Activated CD4-positive, alpha-beta T cell treated with anti-CD3 and anti-CD28 coated beads, Interleukin-2, amount 50 U/mL, for 4 hours (primary cell): ENCODE results near the gene ZNF467.

Experiments
- DNase-seq, 2 experiments: peaks; one replicate each; pipeline ENCODE4 v3.0.0-alpha.2; 2020

Gene ZNF467

DNA sequence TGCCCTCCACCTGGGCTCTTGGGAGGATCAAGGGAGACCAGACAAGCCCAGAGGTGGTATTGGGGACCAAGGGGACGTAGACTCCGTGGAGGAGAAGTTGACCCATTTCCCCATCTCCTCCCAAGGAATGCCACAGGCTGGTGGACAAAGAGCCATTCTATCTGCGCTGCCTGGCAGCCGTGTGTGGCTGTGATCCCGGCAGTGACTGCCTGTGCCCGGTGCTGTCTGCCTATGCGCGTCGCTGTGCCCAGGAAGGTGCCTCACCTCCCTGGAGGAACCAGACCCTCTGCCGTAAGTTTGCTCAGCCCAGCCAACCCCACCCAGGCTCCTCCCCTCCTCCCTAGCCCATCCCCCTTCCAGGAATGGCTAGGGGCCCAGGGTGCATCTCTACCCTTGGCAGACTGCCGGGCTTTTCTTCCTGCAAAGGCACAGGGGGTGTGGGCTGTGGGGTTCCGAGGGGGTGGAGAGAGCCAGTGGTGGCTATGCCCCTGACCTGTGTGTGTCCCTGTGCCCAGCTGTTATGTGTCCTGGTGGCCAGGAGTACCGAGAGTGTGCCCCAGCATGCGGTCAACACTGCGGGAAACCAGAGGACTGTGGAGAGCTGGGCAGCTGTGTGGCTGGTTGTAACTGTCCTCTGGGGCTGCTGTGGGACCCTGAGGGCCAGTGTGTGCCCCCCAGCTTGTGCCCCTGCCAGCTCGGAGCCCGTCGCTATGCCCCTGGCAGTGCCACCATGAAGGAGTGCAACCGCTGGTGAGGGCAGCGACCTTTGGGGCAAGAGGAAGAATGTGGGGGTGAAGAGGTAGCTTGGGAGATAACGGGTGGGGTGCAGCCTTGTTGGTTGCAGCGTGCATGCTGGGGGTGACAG is 10.2 kb upstream of the ZNF467 start:
- no peak for DNase-seq

DNA sequence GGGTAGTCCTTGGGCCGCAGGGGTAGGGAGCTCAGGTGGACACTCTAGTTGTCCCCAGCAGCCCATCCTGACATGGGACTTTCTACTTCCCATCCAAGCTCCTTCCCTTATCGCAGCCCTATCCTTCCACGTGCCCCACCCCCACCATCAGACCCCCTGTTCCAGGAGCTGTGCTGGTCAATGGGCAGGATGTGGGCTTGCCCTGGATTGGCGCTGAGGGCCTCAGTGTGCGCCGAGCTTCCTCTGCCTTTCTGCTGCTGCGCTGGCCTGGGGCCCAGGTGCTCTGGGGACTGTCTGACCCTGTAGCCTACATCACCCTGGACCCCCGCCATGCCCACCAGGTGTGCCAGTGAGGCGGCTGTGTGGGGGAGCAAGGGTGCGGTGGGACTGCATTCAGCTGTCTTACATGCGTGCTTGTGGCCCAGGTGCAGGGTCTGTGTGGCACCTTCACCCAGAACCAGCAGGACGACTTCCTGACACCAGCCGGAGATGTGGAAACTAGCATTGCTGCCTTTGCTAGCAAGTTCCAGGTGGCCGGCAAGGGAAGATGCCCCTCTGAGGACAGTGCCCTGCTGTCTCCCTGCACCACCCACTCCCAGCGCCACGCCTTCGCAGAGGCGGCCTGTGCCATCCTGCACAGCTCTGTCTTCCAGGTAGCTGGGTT is 9.4 kb upstream of the ZNF467 start:
- DNase-seq = no peak

DNA sequence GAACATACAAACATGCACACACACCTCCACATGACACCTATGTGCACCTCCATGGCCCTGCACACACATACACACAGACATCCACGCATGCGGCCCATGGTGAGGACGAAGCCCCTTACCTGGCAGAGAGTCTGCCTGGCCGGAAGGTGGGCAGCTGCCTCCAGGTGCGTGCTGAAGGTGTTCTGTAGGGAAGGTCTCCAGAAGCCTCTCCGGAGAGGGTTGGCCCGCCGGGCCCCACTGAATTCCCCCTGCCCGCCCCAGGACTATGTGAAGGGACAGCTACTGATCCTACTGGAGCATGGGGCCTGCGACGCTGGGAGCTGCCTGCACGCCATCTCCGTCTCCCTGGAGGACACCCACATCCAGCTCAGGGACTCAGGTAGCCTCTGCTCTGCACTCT is 8.5 kb upstream of the ZNF467 start:
- DNase-seq = no peak

DNA sequence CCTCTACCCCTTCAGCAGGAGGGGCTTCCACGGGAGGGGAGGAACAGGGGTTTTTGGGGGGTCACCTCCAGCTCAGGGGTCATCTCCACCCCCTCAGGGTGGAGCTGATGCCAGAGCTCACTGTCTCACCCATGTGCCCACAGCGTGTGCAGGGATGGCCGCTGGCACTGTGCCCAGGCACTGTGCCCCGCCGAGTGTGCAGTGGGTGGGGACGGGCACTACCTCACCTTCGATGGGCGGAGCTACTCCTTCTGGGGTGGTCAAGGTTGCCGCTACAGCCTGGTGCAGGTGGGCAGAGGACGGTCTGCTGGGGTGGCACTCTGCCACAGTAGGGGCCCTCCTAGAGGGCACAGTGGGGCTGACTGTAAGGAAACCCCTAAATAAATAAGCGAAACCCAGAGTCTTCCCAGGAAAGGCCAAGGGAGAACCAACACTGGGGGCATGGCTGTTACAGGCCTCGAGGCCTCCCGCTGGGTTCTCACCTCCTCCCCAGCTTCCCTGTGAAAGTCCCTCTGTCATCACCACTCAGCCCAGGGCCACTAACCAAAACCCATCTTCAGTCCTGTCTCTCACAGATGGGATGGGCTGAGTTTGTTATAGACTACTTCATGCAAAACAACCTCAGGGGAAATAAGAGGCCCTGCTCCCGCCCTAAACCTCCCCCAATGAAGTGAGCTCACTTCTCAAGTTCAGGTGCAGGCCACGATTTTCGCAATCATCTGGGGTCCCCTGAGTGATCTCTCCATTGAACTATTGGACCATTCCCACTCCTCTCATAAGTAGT is 7.4 kb upstream of the ZNF467 start:
- DNase-seq = no peak

DNA sequence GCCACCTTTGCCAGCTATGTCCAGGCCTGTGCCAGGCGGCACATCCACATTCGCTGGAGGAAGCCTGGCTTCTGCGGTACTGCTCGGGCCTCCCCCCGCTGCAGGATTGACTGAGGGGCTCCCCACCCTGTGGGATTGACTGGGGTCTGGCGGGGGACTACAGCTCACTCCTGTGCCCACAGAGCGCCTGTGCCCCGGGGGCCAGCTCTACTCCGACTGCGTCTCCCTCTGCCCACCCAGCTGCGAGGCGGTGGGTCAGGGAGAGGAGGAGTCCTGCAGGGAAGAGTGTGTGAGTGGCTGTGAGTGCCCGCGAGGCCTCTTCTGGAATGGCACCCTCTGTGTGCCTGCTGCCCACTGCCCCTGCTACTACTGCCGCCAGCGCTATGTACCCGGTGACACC is 6.7 kb upstream of the ZNF467 start:
- DNase-seq = no peak

DNA sequence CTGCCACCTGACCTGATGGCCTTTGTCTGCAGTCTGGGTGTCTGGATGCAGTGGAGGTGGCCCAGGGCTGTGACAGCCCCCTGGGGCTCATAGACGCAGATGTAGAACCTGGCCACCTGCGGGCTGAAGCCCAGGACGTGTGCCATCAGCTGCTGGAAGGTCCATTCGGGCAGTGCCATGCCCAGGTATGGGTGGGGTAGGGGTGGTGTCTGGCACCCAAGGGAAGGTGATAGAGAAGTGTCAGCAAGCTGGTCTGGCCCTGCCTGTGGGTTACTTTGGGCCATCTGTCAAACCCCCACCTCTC is 6.1 kb upstream of the ZNF467 start:
- DNase-seq = no peak

DNA sequence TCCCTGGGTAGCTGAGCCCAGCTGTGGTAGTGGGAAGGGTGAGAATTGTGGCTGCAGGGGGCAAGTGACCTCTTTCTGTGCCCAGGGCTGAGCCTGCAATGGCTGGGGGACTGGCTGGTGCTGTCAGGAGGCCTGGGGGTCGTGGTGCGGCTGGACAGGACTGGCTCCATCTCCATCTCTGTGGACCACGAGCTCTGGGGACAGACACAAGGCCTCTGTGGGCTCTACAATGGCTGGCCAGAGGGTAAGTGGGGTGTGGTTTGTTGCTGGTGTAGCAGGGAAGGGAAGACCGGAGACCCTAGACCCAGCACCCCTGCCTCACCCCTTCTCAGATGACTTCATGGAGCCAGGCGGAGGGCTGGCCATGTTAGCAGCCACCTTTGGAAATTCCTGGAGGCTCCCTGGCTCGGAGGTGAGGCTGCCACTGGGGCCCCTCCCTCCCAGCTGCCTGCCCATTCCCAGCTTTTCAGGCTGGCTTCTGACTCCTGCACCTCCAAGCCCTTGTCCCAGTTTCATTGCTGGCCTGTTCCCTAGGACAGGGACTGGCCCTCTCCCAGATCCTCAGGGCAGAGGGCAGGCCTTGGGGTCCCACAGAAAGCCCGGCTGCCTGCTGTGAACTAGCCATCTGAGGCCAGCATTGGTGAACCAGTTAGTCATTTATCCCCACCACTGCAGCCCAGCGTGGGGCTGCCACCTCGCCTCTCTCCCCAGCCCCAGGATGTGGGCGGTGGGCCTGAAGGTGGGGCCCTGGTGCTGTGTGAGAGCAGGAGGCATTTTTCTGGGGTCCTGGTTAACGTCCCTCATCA is 5.5 kb upstream of the ZNF467 start:
- no peak for DNase-seq

DNA sequence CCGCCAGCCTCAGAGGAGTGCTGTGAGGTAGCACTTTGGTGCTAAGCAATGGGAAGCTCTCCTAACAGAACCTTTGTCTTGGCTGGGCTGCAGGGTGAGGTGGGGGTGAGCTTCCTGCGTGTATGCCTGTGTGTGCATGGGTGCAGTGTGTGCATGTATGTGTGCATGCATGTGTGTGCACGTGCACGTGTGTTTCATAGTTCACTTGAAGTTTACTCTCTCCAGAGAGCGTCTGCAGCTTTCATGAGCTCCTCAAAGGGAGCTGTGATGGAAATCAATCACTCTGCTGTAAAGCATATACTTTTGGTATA is 4.9 kb upstream of the ZNF467 start:
- DNase-seq = no peak

DNA sequence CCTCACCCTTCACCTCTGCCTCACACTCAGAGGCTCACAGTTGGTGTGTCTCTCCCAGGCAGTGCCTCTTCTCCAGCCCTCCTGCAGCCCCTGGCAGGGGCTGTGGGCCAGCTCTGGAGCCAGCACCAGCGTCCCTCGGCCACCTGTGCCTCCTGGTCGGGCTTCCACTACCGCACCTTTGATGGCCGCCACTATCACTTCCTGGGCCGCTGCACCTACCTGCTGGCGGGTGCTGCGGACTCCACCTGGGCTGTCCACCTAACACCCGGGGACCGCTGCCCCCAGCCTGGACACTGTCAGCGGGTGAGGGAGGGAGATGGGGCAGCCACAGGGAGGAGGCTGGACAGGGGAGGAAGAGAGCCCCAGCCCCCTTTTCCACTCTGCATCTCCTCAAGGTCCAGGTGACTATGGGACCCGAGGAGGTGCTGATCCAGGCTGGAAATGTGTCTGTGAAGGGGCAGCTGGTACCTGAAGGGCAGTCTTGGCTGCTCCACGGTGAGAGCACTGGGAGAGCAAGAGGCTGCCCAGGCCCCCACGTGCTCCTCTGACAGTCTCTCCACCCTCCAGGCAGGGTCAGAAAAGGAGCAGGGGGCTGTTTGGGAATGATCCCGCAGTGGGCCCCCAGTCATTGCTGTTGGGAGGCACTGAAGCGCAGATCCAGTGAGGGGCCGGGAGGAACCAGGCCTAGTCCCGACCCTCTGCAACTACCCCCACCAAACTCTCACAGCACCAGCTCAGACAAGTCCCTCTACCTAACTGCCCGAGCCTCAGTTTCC is 4.4 kb upstream of the ZNF467 start:
- DNase-seq = no peak

DNA sequence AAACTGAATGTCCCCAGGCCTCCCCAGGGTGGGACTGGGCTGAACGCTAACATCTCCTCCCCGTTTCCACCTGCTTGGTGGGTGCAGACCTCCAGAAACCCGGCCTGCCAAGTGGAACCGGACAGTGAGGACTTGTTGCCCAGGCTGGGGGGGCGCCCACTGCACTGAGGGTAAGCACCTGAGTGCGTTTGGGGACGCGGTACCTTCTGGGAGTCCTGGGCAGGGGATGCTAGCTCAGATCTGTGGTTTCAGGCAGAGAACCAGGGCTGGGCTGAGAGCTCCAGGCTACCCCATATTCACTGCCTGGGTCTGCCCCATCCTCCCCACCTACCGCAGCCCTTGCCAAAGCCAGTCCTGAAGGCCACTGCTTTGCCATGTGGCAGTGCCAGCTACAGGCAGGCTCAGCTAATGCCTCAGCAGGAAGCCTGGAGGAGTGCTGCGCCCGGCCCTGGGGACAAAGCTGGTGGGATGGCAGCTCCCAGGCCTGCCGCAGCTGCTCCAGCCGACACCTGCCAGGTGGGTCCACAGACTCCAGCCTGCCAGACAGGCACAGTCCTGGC is 3.5 kb upstream of the ZNF467 start:
- DNase-seq = no peak

DNA sequence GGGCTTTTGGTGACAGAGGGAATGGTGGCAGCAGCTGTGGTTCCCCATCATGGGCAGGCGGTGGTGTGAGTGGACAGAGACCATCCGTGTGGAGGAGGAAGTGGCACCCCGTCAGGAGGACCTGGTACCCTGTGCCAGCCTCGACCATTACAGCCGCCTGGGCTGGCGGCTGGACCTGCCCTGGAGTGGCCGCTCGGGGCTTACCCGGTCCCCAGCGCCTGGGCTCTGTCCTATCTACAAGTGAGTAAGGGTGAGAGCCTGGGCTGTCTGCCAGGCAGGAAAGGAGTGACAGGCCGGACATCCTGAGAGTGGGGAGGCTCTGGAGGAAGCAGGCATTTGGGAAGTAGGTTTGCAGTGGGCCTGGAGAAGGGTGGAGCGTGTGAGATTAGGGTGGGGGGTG is 2.9 kb upstream of the ZNF467 start:
- DNase-seq = no peak

DNA sequence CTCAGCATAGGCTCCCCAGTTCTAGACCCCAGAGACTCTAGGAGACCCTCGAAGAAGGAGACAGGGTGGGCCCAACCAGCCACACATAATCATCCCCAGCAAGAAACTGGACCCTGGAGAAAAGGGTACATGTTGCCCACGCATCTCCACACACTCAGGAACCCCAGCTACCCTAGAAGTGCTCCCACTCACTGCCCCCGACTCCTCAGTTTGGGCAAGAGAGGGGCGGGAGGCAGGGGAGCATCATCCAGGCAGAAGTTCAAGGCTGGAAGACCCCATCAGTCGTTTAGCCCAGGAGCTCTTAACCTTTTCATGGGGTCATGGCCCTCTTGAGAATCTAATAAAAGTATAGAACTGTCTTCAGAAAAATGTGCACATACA is 1.8 kb upstream of the ZNF467 start:
- DNase-seq = no peak

DNA sequence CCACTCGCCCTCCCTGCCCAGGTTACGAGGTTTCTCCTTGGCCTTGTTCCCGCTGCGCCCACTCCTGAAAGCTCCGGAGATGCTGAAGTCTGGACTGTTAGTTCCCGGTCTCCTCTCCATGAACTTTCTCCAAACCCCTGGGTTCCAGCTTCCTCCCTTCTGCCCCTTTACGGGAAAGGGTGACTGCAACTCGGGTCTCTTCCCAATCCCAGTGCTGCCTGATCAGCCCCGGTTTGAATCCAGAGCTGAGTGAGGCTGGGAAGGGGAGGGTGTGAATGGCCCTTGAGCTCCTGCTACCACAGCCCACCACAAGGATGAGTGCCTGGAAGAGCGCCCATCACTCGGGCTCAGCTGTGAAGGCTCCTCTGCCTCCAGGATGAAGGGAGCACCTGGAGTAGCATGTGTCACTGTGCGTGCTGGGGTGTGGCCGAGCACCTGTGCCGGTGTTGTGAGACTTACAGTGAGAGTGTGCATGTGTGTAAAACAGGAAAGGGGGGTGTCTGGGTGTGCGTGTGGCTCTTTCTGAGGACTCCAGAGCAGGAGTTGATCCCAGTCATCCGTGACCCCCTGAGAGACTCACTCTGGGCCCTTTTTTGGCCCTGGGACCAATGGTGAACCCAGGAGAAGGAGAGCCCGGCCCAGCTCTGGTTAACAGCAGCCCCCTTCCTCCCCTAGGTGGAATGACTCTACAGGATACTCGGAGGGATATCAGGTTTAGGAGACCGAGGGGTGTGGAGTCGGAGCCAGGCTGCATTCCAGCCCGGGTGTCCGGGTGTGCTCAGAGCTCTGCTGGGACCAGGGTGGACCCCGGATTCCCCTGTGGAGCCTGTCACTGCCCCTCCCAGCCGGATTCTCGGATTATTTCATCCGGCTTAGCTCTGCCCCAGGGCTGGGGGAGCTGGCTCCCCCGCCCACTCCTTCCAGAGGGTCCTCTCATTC is 1.1 kb upstream of the ZNF467 start:
- DNase-seq = no peak

DNA sequence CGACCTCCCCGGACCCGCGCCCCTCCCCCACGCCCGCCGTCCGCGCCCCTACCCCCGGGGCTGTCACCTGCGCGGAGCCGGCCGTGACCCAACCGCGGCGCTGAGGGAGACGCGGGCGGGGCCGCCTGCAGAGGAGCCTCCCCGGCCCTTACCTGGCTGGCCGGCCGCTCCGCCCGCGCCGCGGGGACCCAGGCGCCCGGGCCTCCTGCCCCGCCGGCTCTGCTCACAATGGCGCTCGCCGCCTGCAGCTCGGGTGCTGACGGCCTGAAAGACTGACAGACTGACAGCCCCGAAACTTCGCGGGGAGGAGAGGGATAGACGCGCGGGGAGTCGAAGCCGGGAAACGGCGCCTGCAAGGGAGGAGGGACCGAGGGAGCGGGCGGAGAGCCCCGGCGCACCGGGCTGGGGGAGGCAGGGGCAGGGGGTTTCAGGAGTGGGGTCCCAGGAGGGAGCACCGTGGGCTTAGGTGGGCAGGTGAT is 393 bp downstream of the ZNF467 start:
- peak in 1 of 2 experiments; percentile 20 for DNase-seq

DNA sequence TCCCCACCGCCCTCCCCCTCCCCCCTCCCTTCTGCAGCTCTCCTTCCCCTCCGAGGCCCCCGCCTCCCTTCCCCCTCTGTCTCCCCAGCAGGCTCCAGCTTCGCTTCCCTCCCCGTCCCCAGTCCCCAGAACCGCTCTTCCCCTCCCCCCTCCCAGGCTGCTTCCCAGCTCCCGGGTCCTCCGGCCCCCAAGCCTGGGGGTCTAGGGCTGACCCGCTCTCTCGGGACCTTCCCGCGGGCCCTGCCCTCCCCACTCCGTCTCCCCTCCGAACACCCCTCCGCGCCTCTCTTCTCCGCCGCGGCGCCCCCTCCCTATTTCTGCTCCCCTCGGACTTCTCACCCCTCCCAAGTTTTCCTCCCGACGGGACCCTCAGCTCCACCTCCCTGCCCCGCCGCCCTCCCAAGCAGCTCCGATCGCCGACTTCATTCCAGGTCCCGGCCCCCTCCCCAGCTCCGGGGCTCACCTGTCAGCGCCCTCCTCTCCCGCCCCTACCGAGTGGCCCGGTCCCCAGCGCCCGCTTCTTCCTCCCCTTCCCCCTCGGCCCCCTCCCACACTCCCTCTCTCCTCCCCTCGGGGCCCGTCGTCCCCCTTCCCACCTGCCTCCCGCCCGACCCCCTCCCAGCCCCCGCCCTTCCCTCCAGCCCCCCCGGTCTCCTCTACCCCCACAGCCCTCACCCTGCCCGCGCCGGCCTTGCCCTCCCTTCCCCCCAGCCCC is 990 bp downstream of the ZNF467 start:
- no peak for DNase-seq

DNA sequence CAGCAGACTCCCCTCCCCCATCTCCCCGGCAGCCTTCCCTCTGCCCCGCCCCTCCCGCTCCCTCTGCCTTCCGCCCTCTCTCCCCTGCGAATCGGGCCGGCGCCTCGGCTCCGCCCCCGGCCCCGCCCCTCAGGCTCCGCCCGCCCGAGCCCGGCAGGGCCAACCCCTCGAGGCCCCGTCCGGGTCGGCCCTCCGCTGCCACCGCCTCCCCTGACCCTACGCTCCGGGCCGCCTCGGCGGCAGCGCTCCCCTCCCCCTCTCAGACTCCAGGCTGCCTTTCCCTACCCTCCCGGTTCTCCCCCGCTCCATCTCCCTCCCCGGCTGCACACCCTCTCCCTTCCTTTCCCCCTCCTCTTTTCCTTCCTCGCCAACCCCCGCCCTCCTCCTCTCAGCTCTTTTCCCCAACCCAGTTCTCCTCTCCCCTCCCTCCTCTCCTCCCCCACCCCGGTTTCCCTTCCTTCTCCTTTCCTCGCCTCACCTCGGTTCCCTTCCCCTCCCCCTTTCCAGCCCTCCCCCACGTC is 1.6 kb downstream of the ZNF467 start:
- peak; percentile 76 to 77 for DNase-seq

DNA sequence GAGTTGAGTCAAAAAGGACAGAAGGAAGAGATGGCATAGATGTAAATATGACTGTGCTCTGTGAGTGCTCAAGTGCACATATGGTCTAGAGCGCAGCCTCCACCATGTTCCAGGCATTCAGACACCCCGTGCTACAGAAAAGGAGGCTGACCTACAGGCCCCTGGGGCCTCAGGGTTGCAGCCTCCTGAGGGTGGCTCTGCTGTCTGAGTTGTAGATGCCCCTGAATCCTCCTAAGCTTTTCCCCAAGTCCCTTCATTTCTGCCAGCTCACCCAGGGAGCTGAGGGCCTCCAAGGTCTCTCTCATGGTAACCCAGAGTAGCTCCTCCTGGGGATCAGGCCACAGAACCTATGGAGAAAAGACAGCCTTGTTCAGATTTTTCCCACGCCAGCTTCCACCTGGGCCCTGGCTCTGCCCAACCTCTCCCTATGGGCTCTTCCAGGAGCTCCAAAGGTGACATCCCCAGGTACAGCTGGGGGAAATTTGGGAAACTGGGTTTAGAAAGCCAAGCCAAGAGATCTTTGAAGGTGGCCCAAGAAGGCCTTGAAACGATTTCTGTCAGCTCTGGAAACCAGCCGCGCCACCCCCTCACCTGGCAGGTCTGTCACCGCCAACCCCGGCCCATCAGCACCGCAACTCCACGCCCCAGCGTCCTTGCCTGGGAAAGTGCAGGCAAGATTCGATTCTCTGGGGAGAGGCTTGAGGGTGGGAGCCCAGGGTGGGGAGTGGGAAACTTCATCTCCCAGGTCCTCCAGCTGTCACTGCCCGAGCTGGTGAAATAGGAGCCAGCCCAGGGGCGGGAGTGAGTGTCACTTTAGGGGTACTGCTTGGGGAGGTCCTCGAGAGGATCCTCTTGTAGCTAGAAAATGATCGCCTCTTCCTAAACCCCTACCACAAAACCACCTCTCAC is 2.4 kb downstream of the ZNF467 start:
- DNase-seq = no peak

DNA sequence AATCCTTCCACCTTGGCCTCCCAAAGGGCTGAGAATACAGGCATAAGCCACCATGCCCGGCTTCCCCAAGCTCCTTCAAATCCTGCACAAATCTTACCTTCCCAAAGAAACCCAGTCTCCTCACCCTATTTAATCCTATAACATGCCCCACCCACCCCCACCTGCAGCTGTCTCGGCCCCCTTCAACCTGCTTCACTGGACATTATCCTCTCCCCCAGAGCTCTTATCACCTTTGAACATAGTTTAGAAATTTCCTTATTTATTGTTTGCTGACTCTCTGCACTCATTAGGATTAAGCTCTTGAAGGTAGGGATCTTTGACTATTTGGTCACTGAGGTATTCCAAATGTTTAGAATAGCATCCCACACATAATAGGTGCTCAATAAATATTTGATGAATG is 3.5 kb downstream of the ZNF467 start:
- no peak for DNase-seq

DNA sequence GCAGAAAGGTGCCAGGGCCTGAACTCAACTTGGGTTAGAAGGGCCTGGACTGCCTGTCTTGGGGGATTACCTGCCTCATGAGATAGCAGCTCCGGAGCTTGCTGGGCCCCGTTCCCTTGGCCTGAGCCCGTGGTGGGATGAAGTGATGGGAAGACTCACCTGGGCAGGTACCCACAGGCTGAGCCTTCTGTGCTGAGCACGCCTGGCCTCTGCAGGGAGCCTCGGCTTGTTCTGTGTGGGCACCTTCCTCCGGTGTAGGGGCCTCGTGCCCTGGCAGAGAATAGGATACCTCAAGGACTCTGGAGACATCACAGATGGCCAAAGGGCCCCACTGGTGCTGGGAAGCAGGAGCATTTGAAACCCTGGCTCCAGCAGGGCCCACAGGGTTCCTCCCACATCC is 4.5 kb downstream of the ZNF467 start:
- no peak for DNase-seq
